ENCODE results near the gene ZG16B.

ZG16B gene

GRCh38 chr16:2856686-2857450, 26.8 kb downstream of the ZG16B start:
- no peak for TF ChIP-seq ZNF384 (IDR thresholded peaks at IDR 0.05)
- no peak for TF ChIP-seq SUZ12 (IDR thresholded peaks at IDR 0.05)
- no peak for TF ChIP-seq NFRKB (IDR thresholded peaks at IDR 0.05)
- TF ChIP-seq FOXA1 (IDR thresholded peaks at IDR 0.05) = no peak
- no peak for DNase-seq (ENCODE audit: extremely low spot score)
- POLR2A ChIA-PET = interaction anchor here (1.1 kb wide), 1 partner anchor 11 kb away, joined by 4 read pairs; no protein-coding TSS in a partner anchor
- CTCF ChIA-PET = interaction anchor here (0.6 to 0.9 kb wide), 2 partner anchors 11 to 113 kb away, joined by 3 read pairs; no protein-coding TSS in a partner anchor

DNA sequence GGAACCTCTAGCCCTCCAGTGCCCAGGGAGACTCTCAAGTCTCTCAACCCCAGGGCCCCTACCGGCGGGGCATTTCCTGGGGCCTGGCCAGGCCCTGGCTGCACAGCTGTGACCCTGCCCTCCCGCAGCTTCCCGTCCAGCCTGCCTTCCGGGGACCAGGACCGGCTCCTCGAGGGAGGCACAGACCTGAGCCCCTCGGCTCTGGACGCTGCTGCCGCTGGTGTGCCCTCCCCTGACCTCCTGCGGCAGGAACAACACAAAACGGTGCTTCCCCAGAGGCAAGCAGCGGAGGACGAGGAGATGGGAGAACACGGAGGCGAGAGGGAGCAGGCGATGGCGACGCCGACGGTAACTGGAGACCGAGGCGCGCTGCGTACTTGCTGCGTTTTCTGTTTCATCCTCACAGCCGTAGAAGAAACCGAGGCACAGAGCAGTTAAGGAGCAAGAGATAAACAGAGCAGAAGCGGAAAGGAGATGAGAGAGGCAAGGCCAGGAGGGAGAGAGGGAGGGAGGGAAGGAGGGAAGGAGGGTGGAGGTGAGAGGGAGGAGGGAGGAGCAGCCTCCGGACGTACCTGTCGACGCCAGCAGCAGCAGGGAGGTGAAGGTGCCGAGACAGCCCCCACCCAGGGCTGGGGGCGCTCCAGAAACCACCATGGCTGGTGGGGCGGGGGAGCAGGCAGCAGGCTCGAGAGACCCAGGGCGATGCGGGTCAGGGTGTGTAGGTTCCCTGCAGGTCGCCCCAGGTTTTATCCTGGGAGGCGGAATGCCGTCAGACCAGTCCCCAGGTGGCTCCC, 27.5 kb downstream of the ZG16B start, which contains the start of gene PRSS22:
Gene PRSS22 (minus strand): TSS at position 720 of the 794 bp plus-strand sequence. CDS start 66 bp downstream, at position 654.
- TF ChIP-seq LEF1 (IDR thresholded peaks at IDR 0.05; ENCODE audit: borderline replicate concordance) = no peak
- no peak for TF ChIP-seq FOXA1 (IDR thresholded peaks at IDR 0.05)
- no peak for TF ChIP-seq SP1 (IDR thresholded peaks at IDR 0.05)
- TF ChIP-seq BHLHE40 (IDR thresholded peaks at IDR 0.05; ENCODE audit: borderline replicate concordance) = no peak
- no peak for TF ChIP-seq HDGF (IDR thresholded peaks at IDR 0.05; ENCODE audit: borderline replicate concordance)
- no peak for TF ChIP-seq SUZ12 (IDR thresholded peaks at IDR 0.05)
- ChIA-PET CTCF (interaction anchor here (0.6 kb wide), 1 partner anchor 114 kb away, joined by 3 read pairs; no protein-coding TSS in a partner anchor), POLR2A (no interaction called here)
- DNase-seq (ENCODE audit: extremely low spot score) = peak; percentile 7

- POLR2A ChIA-PET = interaction anchor here (1.1 kb wide), 1 partner anchor 10 kb away, joined by 4 read pairs; no protein-coding TSS in a partner anchor
- TF ChIP-seq PKNOX1 (IDR thresholded peaks at IDR 0.05) = no peak
- no peak for TF ChIP-seq L3MBTL2 (conservative IDR thresholded peaks at IDR 0.05)
- no peak for TF ChIP-seq BHLHE40 (IDR thresholded peaks at IDR 0.05; ENCODE audit: borderline replicate concordance)
- TF ChIP-seq ARNT (IDR thresholded peaks at IDR 0.05) = no peak
- TF ChIP-seq SUZ12 (IDR thresholded peaks at IDR 0.05) = no peak
- TF ChIP-seq CTBP1 (IDR thresholded peaks at IDR 0.05; ENCODE audit: borderline replicate concordance) = no peak
- TF ChIP-seq HDGF (IDR thresholded peaks at IDR 0.05; ENCODE audit: borderline replicate concordance) = no peak
- TF ChIP-seq FOXA1 (IDR thresholded peaks at IDR 0.05) = no peak
- no peak for TF ChIP-seq ZNF384 (IDR thresholded peaks at IDR 0.05)
- TF ChIP-seq TARDBP (IDR thresholded peaks at IDR 0.05) = no peak
- no peak for TF ChIP-seq ELF4 (IDR thresholded peaks at IDR 0.05)
- CTCF ChIA-PET = no interaction called here
- DNase-seq (ENCODE audit: extremely low spot score) = peak; percentile 5
These were observed 28.3 kb downstream of the ZG16B start for GRCh38 chr16:2858245-2859025.

GRCh38 chr16:2859686-2860265, 29.7 kb downstream of the ZG16B start:
- CTCF ChIA-PET = interaction anchor here (0.6 kb wide), 1 partner anchor 68 kb away, joined by 6 read pairs; no protein-coding TSS in a partner anchor
- no peak for TF ChIP-seq SP1 (IDR thresholded peaks at IDR 0.05)

GRCh38 chr16:2860826-2861567, 30.9 kb downstream of the ZG16B start:
- ChIA-PET CTCF (interaction anchor here (0.6 kb wide), 1 partner anchor 51 kb away, joined by 3 read pairs; the partner anchor contains the start of gene FLYWCH1), POLR2A (no interaction called here)
- TF ChIP-seq FOXM1 (IDR thresholded peaks at IDR 0.05; ENCODE audit: borderline replicate concordance) (no peak), ELF4 (IDR thresholded peaks at IDR 0.05) (no peak), SP1 (IDR thresholded peaks at IDR 0.05) (no peak), PKNOX1 (IDR thresholded peaks at IDR 0.05) (no peak), FOXK2 (IDR thresholded peaks at IDR 0.05) (no peak), L3MBTL2 (conservative IDR thresholded peaks at IDR 0.05) (no peak), HDGF (IDR thresholded peaks at IDR 0.05; ENCODE audit: borderline replicate concordance) (no peak), ARNT (IDR thresholded peaks at IDR 0.05) (no peak), LEF1 (IDR thresholded peaks at IDR 0.05; ENCODE audit: borderline replicate concordance) (no peak), SUZ12 (IDR thresholded peaks at IDR 0.05) (no peak), FOXA1 (IDR thresholded peaks at IDR 0.05) (no peak), ZNF384 (IDR thresholded peaks at IDR 0.05) (no peak), CTBP1 (IDR thresholded peaks at IDR 0.05; ENCODE audit: borderline replicate concordance) (no peak)
- no peak for DNase-seq (ENCODE audit: extremely low spot score)

More at GRCh38 chr16:2859686-2860265, 29.7 kb downstream of the ZG16B start:
- POLR2A ChIA-PET = no interaction called here
- no peak for DNase-seq (ENCODE audit: extremely low spot score)

Measured in HEK293T (cell line).